Neural progenitor cell (in vitro differentiated cells): ENCODE measurements around the gene ZMIZ1. TPM values are rescaled to one million over a fixed set of nuclear protein-coding genes. Genes with fewer than 3 reads are reported as not detected.

Source experiments
- DNase-seq: peaks from one replicate; pipeline ENCODE4 v3.0.0-alpha.2; 2016; ENCODE audit warnings: low spot score
- H2AFZ ChIP-seq: fragments of 200-600 bp; sonication (generic); replicated peaks from 2 replicates; pipeline ENCODE4 v1.6.1; 2016; ENCODE audit warnings: antibody characterized with exemption
- H3F3A ChIP-seq: fragments of 200-600 bp; sonication (generic); 2 replicates; pipeline ENCODE4 v1.6.1; 2016; ENCODE audit warnings: antibody characterized with exemption, low read depth
- H3K27ac ChIP-seq: fragments of 200-600 bp; sonication (generic); 2 replicates; pipeline ENCODE4 v1.5.1; 2016; ENCODE audit warnings: mild to moderate bottlenecking
- H3K27me3 ChIP-seq: fragments of 200-600 bp; sonication (generic); 2 replicates; pipeline ENCODE4 v1.6.1; 2016; ENCODE audit warnings: mild to moderate bottlenecking, moderate library complexity
- H3K36me3 ChIP-seq: fragments of 200-600 bp; sonication (generic); 2 replicates; pipeline ENCODE4 v1.5.1; 2016
- H3K4me1 ChIP-seq: fragments of 200-600 bp; sonication (generic); 2 replicates; pipeline ENCODE4 v1.6.1; 2016; ENCODE audit warnings: mixed run types
- H3K4me2 ChIP-seq: fragments of 200-600 bp; sonication (generic); 2 replicates; pipeline ENCODE4 v1.6.1; 2016
- H3K4me3 ChIP-seq: fragments of 200-600 bp; sonication (generic); 2 replicates; pipeline ENCODE4 v1.5.1; 2016
- H3K79me2 ChIP-seq: fragments of 200-600 bp; sonication (generic); 2 replicates; pipeline ENCODE4 v1.6.1; 2016; ENCODE audit warnings: low read depth
- H3K9ac ChIP-seq: fragments of 200-600 bp; sonication (generic); 2 replicates; pipeline ENCODE4 v1.6.1; 2016
- H3K9me3 ChIP-seq: fragments of 200-600 bp; sonication (generic); 2 replicates; pipeline ENCODE4 v1.5.1; 2016; ENCODE audit warnings: low read depth
- H4K20me1 ChIP-seq: fragments of 200-600 bp; sonication (generic); 2 replicates; pipeline ENCODE4 v1.6.1; 2016; ENCODE audit warnings: low read depth
- H3K27ac Mint-ChIP-seq: 3 replicates; pipeline ENCODE4 v1.8.0; 2021; ENCODE audit warnings: mixed read lengths
- H3K27me3 Mint-ChIP-seq: 2 replicates; pipeline ENCODE4 v1.8.0; 2022; ENCODE audit warnings: low read depth, mild to moderate bottlenecking, inconsistent platforms, moderate library complexity, mixed read lengths; ENCODE audit not compliant: insufficient read depth
- H3K36me3 Mint-ChIP-seq: 3 replicates; pipeline ENCODE4 v1.8.0; 2021; ENCODE audit warnings: mixed read lengths
- H3K4me1 Mint-ChIP-seq: 3 replicates; pipeline ENCODE4 v1.8.0; 2021; ENCODE audit warnings: mixed read lengths
- H3K4me3 Mint-ChIP-seq: 3 replicates; pipeline ENCODE4 v1.8.0; 2021; ENCODE audit warnings: mild to moderate bottlenecking, moderate library complexity, mixed read lengths
- H3K9me3 Mint-ChIP-seq: 3 replicates; pipeline ENCODE4 v1.8.0; 2020; ENCODE audit warnings: mixed read lengths
- EZH2 ChIP-seq: fragments of 200-600 bp; sonication (generic); IDR thresholded peaks from 2 replicates; pipeline ENCODE4 v1.6.1; 2017; ENCODE audit warnings: antibody characterized with exemption, mild to moderate bottlenecking, moderate library complexity
- EZH2phosphoT487 ChIP-seq: fragments of 200-600 bp; sonication (generic); IDR thresholded peaks from 2 replicates; pipeline ENCODE4 v1.6.1; 2017; ENCODE audit warnings: antibody characterized with exemption
- total RNA-seq: library from RNA; depleted of rRNA; stranded (reverse); fragments of >200 nt; gene quantifications from 2 replicates; pipeline ENCODE4 v1.2.3, GENCODE V29; 2015; ENCODE audit warnings: low replicate concordance
- TF ChIP-seq, protein P1 (sequence below): fragments of 200-600 bp; sonication (generic); IDR thresholded peaks from 2 replicates; pipeline ENCODE4 v1.5.1; 2017; ENCODE audit warnings: antibody characterized with exemption, mild to moderate bottlenecking

ZMIZ1 gene
- total RNA-seq, 1 donor from 2014 or later = 5.8 TPM

DNA sequence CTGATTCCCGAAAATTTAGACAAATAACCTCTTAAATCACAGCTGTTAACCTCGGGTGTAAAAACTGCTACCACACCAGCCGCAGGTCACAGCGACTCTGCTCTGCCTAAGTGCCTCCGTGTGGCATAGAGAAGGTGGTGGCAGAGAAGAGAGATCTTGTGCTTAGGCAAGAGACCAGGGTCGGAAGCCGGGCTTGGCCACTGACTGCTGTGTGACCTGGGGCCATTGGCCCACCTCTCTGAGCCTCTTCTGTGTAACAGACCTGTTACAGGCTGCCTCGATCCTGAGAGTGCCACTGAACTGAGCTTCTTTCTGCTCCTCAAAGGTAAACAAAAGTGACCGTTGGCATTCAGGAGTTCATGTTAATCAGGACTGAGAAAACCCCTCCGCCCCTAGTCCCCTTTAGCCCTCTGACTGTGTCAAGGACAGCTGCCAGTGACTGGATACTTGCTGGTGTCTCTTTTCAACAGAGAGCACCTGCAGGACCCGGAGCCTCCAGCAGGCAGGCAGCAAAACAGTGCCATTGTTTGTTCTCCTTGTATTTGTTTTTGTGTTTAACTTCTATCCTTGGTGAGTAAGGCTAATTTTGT is 36.5 kb downstream of the ZMIZ1 start:
- Mint-ChIP-seq H3K27ac (peak overlapping the region; percentile 29), H3K4me1 (peaks cover 63% of the 10 kb centered on the region), H3K9me3 (no peaks in the 10 kb centered on the region), H3K36me3 (peaks cover 3% of the 10 kb centered on the region), H3K27me3 (peaks cover 3% of the 10 kb centered on the region), H3K4me3 (no peak overlapping the region)
- H2AFZ ChIP-seq = no peak overlapping the region
- no peak overlapping the region for H3K9ac ChIP-seq
- H3K27ac ChIP-seq = no peak overlapping the region
- TF ChIP-seq EZH2phosphoT487 = no peak
- TF ChIP-seq, protein P1, sequence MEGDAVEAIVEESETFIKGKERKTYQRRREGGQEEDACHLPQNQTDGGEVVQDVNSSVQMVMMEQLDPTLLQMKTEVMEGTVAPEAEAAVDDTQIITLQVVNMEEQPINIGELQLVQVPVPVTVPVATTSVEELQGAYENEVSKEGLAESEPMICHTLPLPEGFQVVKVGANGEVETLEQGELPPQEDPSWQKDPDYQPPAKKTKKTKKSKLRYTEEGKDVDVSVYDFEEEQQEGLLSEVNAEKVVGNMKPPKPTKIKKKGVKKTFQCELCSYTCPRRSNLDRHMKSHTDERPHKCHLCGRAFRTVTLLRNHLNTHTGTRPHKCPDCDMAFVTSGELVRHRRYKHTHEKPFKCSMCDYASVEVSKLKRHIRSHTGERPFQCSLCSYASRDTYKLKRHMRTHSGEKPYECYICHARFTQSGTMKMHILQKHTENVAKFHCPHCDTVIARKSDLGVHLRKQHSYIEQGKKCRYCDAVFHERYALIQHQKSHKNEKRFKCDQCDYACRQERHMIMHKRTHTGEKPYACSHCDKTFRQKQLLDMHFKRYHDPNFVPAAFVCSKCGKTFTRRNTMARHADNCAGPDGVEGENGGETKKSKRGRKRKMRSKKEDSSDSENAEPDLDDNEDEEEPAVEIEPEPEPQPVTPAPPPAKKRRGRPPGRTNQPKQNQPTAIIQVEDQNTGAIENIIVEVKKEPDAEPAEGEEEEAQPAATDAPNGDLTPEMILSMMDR = peak; percentile 15
- TF ChIP-seq EZH2 = no peak
- peaks cover 75% of the 10 kb centered on the region for H3K79me2 ChIP-seq
- no peaks in the 10 kb centered on the region for H3K9me3 ChIP-seq
- H3K4me1 ChIP-seq = peaks cover 19% of the 10 kb centered on the region
- no peaks in the 10 kb centered on the region for H3K27me3 ChIP-seq
- H3K4me3 ChIP-seq = no peak overlapping the region
- peaks cover 99% of the 10 kb centered on the region for H4K20me1 ChIP-seq
- H3K36me3 ChIP-seq = no peaks in the 10 kb centered on the region
- no peaks in the 10 kb centered on the region for H3F3A ChIP-seq
- DNase-seq = peak; percentile 24
- H3K4me2 ChIP-seq = no peak overlapping the region

DNA sequence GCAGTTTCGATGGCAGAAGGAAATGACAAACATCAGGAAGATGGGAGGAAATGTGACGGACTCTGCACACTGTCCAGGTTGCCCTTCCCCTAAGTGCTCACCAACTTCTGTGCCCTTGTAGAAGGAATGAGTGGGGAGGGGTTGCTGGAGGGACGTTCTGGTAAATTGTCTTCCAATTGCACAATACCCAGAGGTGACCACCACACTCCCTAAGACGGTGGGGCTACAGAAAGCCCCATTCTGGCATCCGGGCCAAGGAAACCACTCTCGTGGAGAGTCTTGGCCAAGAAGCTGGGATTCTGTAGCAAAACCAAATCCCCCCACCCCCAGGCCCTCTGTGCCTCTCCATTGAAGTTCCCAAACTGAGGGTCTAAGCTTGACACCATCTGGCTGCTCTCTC is 37.1 kb downstream of the ZMIZ1 start:
- H4K20me1 ChIP-seq = peaks cover 95% of the 10 kb centered on the region
- H3K27ac Mint-ChIP-seq = no peak overlapping the region
- no peak overlapping the region for H3K9ac ChIP-seq
- TF ChIP-seq, protein P1 = no peak
- TF ChIP-seq EZH2 = no peak
- no peak for TF ChIP-seq EZH2phosphoT487
- H3K4me2 ChIP-seq = no peak overlapping the region
- no peak overlapping the region for H2AFZ ChIP-seq
- H3K36me3 ChIP-seq = no peaks in the 10 kb centered on the region
- H3K27me3 ChIP-seq = no peaks in the 10 kb centered on the region
- peaks cover 3% of the 10 kb centered on the region for H3K36me3 Mint-ChIP-seq
- H3F3A ChIP-seq = no peaks in the 10 kb centered on the region
- H3K27me3 Mint-ChIP-seq = peaks cover 3% of the 10 kb centered on the region
- peaks cover 57% of the 10 kb centered on the region for H3K4me1 Mint-ChIP-seq
- H3K4me3 Mint-ChIP-seq = no peak overlapping the region
- H3K9me3 Mint-ChIP-seq = no peaks in the 10 kb centered on the region
- no peaks in the 10 kb centered on the region for H3K9me3 ChIP-seq
- no peak overlapping the region for H3K27ac ChIP-seq
- H3K79me2 ChIP-seq = peaks cover 80% of the 10 kb centered on the region
- H3K4me3 ChIP-seq = no peak overlapping the region
- DNase-seq = no peak
- H3K4me1 ChIP-seq = peaks cover 19% of the 10 kb centered on the region

DNA sequence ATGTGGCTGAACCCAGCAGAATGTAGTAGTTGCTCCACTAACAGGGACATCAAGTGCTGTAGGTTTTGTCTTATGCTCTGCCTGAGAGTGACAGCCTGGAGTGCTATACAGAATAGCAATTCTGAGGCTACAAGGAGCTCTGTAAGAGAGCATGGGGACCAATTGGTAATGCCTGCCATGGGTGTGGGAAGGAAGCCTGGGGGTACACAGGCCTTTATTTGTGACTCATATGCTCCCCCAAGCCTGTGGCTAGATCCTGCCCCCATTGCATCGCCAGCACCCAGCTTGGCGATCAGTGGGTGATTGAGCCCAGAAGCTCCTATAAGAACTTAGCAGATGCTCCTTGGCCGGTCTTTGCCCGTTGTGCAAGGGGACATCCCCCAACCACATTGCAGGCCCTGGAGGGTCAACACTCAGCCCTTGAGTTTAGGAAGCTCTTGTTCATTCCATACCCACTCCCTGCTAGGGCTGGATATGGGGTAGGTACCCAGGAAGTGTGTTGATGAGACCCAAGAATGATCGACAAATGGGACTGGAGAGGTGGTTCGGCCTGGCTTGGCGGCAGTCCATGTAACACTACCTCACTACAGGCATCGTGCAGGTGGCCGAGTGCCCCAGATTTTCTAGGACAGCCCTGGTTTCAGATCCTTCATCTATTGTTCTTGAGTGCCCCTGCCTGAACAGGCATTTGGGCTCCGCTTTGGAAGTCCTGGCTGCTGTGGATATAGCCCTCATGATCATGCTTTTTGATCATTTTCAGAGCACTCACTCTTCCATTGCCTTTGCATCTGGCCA is 37.7 kb downstream of the ZMIZ1 start:
- H3K4me1 ChIP-seq = peaks cover 19% of the 10 kb centered on the region
- H3K4me2 ChIP-seq = peak overlapping the region; percentile 10
- peaks cover 83% of the 10 kb centered on the region for H3K79me2 ChIP-seq
- H4K20me1 ChIP-seq = peaks cover 95% of the 10 kb centered on the region
- H3K36me3 ChIP-seq = no peaks in the 10 kb centered on the region
- no peak overlapping the region for H3K4me3 Mint-ChIP-seq
- peaks cover 3% of the 10 kb centered on the region for H3K27me3 Mint-ChIP-seq
- no peak overlapping the region for H3K27ac ChIP-seq
- H3K27me3 ChIP-seq = no peaks in the 10 kb centered on the region
- H2AFZ ChIP-seq = no peak overlapping the region
- TF ChIP-seq, protein P1 = no peak
- TF ChIP-seq EZH2phosphoT487 (no peak), EZH2 (no peak)
- no peak overlapping the region for H3K9ac ChIP-seq
- H3K4me1 Mint-ChIP-seq = peaks cover 51% of the 10 kb centered on the region
- no peaks in the 10 kb centered on the region for H3K36me3 Mint-ChIP-seq
- no peak for DNase-seq
- no peaks in the 10 kb centered on the region for H3K9me3 Mint-ChIP-seq
- H3F3A ChIP-seq = no peaks in the 10 kb centered on the region
- peak overlapping the region; percentile 30 for H3K27ac Mint-ChIP-seq
- H3K4me3 ChIP-seq = no peak overlapping the region
- H3K9me3 ChIP-seq = no peaks in the 10 kb centered on the region
